Measurements from ENCODE around the gene PPBP.
A peak's percentile ranks its signal among the peaks of the same experiment; 100 is the strongest.
"Not testable (repeated sequence)": the region's sequence is repeated elsewhere in the genome, so short reads cannot be mapped to it uniquely, and the experiment has no call there.

Gene PPBP

GRCh38 chr4:73974352-73974751, 13.6 kb downstream of the PPBP start:
- TF ChIP-seq, protein P1, sequence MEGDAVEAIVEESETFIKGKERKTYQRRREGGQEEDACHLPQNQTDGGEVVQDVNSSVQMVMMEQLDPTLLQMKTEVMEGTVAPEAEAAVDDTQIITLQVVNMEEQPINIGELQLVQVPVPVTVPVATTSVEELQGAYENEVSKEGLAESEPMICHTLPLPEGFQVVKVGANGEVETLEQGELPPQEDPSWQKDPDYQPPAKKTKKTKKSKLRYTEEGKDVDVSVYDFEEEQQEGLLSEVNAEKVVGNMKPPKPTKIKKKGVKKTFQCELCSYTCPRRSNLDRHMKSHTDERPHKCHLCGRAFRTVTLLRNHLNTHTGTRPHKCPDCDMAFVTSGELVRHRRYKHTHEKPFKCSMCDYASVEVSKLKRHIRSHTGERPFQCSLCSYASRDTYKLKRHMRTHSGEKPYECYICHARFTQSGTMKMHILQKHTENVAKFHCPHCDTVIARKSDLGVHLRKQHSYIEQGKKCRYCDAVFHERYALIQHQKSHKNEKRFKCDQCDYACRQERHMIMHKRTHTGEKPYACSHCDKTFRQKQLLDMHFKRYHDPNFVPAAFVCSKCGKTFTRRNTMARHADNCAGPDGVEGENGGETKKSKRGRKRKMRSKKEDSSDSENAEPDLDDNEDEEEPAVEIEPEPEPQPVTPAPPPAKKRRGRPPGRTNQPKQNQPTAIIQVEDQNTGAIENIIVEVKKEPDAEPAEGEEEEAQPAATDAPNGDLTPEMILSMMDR (IDR thresholded peaks at IDR 0.05; ENCODE audit: insufficient read depth, low read depth, low read length, missing control alignments): no peak
- DNase-seq (ENCODE audit: low read depth): no peak
- H3K4me3 ChIP-seq (ENCODE audit: low read length): no peak overlapping the region

GRCh38 chr4:73970945-73971344, 17.0 kb downstream of the PPBP start:
- no peak overlapping the region for H3K4me3 ChIP-seq (ENCODE audit: low read length)
- TF ChIP-seq, protein P1 (IDR thresholded peaks at IDR 0.05; ENCODE audit: insufficient read depth, low read depth, low read length, missing control alignments): no peak
- DNase-seq (ENCODE audit: low read depth): no peak

- no peak for DNase-seq (ENCODE audit: low read depth)
- H3K4me3 ChIP-seq (ENCODE audit: low read length): no peak overlapping the region
- TF ChIP-seq, protein P1 (IDR thresholded peaks at IDR 0.05; ENCODE audit: insufficient read depth, low read depth, low read length, missing control alignments): no peak
Measured at GRCh38 chr4:73970011-73970410, 18.0 kb downstream of the PPBP start.

DNA sequence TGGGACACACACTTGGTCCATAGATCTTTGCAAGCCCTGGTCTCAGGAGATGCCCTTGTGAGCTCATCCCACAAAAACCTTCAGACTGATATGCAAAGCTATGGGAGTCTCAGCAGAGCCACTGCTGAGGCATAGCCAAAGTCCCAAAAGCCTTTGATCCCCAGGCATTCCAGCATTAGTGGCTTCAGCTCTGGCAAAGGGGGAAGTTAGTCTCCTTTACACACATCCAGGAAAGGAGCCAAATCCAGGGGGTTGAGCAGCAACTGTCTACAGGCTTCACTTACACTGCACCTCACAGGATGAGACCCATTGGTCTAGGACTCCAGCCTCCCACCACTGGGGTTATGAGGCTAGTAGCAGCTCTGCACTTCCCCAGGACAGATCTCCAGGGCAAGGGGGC, 20.1 kb downstream of the PPBP start:
- TF ChIP-seq, protein P1 (IDR thresholded peaks at IDR 0.05; ENCODE audit: insufficient read depth, low read depth, low read length, missing control alignments): no peak
- no peak overlapping the region for H3K4me3 ChIP-seq (ENCODE audit: low read length)
- no peak for DNase-seq (ENCODE audit: low read depth)

GRCh38 chr4:73964862-73965611, 23.0 kb downstream of the PPBP start:
- TF ChIP-seq, protein P1 (IDR thresholded peaks at IDR 0.05; ENCODE audit: insufficient read depth, low read depth, low read length, missing control alignments): peak; percentile 34
- DNase-seq (ENCODE audit: low read depth): peak; percentile 41

DNA sequence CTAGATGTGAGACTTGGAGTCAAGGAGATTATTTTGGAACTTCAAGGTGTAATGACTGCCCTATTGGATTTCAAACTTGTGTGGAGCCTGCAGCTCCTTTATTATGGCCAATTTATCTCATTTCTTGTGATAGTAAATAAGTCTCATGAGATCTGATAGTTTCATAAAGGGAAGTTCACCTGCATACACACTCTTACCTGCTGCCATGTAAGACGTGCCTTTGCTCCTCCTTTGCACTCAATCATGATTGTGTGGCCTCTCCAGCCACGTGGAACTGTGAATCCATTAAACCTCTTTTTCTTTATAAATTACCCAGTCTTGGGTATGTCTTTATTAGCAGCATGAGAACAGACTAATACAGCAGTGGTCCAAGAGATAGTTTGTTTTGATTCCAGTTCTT, 25.3 kb downstream of the PPBP start:
- DNase-seq (ENCODE audit: low read depth): no peak
- H3K4me3 ChIP-seq (ENCODE audit: low read length): no peak overlapping the region
- TF ChIP-seq, protein P1 (IDR thresholded peaks at IDR 0.05; ENCODE audit: insufficient read depth, low read depth, low read length, missing control alignments): no peak

More at GRCh38 chr4:73964862-73965611, 23.0 kb downstream of the PPBP start:
- no peak overlapping the region for H3K4me3 ChIP-seq (ENCODE audit: low read length)

GRCh38 chr4:73959041-73959440, 28.9 kb downstream of the PPBP start:
- not testable (repeated sequence) for DNase-seq (ENCODE audit: low read depth); H3K4me3 ChIP-seq (ENCODE audit: low read length)

Measured in epithelial cell of esophagus (primary cell).